ENCODE measurements around the gene MAD1L1. TPM values are rescaled to one million over a fixed set of nuclear protein-coding genes. Genes with fewer than 3 reads are reported as not detected.
"Not testable (repeated sequence)": the region's sequence is repeated elsewhere in the genome, so short reads cannot be mapped to it uniquely, and the experiment has no call there.

The MAD1L1 gene
- total RNA-seq, 1 experiment from 2014 or later: 63.0 TPM

DNA sequence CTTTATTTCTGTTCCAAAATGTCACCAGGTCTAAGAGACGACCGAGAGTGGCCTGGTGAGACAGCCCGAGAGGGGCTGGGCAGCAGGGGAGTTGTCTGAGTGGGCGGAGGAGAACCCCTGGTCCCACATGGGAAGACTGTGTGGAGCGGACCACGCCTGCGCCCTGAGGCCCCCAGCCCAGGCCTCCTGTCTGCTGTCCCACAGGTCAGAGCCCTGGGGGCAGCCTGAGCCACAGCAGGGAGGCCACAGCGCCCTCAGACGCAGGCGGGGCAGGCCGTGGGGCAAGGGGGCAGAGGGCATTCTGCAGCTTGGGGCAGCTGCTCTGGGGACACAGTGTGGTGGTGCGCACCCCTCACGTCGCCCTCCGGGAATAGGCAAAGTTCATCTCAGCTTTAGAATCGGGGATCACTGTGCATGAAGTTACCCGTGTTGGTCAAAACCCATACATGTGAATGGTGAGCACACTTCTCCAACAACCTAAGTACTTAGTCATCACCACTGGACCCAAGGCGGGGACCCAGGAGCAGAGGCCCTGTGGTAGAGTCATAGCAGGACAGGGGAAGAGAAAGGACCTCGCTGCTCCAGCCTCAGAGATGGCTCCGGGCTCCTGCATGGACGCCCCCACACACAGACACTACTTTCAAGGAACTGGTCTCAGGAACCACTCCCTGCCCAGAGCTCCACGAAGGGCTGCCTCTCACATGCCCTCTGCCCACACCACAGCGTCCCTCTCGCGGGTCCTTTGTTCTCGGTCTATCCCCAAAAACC is 348.0 kb downstream of the MAD1L1 start:
- peaks cover 15% of the 10 kb centered on the region for H3K36me3 ChIP-seq (replicated peaks; ENCODE audit: control insufficient read depth, insufficient read depth, low read length)
- no peak for DNase-seq
- no peak overlapping the region for H3K4me3 ChIP-seq (ENCODE audit: insufficient read depth, low read depth, low read length)
- H3K27me3 ChIP-seq (ENCODE audit: control insufficient read depth, insufficient read depth, low read length): no peaks in the 10 kb centered on the region

DNA sequence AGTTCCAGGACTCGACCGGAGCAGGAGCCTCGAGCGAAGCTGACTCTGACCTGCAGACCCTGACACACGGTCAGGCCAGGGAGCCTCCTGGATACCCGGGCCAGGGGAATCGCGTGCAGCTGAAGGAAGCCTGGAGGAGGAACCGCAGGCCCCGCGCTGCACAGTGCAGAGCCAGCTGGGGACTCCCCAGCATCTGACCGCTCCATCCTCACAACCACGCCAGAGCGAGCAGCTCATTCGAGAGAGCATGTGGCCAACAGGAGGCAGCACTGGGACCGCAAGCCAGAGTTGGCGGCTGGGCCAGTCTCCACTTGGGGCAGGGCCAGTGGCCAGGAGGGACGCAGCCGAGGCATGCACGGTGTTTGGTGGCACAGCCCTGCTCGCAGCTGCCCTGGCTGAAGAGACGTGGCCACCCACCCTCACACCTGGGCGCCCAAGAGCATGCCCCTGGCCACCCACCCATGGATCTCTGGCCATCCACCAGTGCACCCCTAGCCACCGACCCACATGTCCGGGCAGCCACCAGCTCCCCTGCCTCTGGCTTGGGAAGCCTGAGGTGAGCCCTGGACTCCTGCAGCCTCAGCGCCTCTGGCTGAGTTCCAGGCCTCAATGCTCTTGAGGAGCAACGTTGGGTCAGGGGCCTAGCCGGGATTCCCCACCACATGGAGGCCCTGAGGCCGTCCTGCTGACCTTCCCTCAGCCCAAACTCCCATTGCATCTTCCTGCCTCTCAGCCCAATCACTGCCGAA is 348.7 kb downstream of the MAD1L1 start:
- DNase-seq: peak; percentile 95
- H3K36me3 ChIP-seq (replicated peaks; ENCODE audit: control insufficient read depth, insufficient read depth, low read length): peaks cover 15% of the 10 kb centered on the region

DNA sequence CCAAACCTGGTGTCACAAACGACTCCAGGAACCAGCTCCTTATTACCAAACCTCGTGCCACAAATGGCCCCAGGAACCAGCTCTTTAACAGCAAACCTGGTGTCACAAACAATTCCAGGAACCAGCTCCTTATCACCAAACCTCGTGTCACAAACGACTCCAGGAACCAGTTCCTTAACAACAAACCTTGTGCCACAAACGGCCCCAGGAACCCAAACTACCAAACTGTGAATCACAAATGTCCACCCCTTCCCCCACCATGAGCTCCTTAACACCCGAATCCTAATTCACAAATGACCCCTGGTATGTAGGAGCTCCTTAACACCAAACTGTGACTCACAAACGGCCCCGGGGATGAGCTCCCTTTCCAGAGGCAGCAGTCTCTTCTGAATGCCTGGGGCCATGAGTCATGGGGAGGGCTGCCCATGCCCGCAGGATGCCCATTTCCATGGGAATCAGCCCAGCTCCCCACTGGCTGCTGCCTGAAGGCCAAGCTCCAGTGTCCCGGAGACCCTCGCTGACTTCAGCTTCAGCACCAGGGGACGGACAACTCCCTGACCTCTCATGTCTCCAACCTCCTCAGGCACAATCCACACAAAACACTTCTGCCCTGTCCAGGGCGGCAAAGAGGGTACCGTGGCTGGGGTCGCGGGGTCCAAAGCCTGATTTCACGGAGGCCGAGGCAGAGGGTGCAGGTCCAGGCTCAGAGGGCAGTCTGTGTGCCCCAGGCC is 349.5 kb downstream of the MAD1L1 start:
- peaks cover 9% of the 10 kb centered on the region for H3K36me3 ChIP-seq (replicated peaks; ENCODE audit: control insufficient read depth, insufficient read depth, low read length)
- no peak overlapping the region for H3K4me3 ChIP-seq (ENCODE audit: insufficient read depth, low read depth, low read length)
- no peaks in the 10 kb centered on the region for H3K27me3 ChIP-seq (ENCODE audit: control insufficient read depth, insufficient read depth, low read length)
- no peak for DNase-seq

More for the DNA sequence above, 348.7 kb downstream of the MAD1L1 start:
- Histone ChIP-seq H3K27me3 (ENCODE audit: control insufficient read depth, insufficient read depth, low read length) (no peaks in the 10 kb centered on the region), H3K4me3 (ENCODE audit: insufficient read depth, low read depth, low read length) (no peak overlapping the region)

DNA sequence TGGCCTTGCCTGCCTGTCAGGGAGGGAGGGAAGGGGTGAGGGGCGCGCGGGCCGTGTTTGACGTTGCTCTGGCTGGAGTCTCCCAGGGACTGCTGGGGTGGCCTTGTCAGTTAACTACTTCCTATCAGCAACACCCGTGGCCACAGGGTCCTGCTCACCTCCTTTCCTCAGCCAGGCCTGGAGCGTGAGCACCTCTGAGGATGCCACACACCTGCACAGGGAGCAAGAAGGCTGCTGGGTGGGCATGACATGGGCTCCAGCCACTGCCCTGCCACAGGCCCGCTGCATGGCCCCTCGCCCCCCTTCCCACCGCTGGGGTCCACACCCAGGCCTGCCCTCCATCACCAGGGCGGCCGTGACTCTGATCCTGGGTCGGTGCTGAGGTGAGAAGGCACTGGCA is 350.3 kb downstream of the MAD1L1 start:
- Histone ChIP-seq H3K27me3 (ENCODE audit: control insufficient read depth, insufficient read depth, low read length) (no peaks in the 10 kb centered on the region), H3K36me3 (replicated peaks; ENCODE audit: control insufficient read depth, insufficient read depth, low read length) (peaks cover 2% of the 10 kb centered on the region), H3K4me3 (ENCODE audit: insufficient read depth, low read depth, low read length) (no peak overlapping the region)
- DNase-seq: no peak

DNA sequence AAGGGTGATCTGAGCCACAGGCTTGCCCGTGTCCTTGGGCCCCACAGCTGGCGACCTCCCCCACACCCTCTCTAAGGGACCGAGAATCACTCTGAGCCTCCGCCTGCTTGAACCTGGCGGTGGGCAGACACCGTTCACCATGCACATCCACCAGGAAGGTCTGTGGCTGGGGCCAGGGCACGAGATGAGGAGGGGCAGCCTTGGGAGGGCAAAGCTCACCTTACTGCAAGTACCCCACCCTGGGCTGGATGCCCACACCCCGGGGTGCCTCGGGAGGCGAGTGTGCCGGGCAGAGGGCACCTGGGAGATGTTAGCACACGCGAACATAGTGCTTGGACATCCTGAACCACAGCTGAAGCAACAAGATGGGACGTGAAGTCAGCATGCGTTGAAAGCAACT is 350.8 kb downstream of the MAD1L1 start:
- H3K4me3 ChIP-seq (ENCODE audit: insufficient read depth, low read depth, low read length): no peak overlapping the region
- H3K27me3 ChIP-seq (ENCODE audit: control insufficient read depth, insufficient read depth, low read length): no peaks in the 10 kb centered on the region
- no peak for DNase-seq
- no peaks in the 10 kb centered on the region for H3K36me3 ChIP-seq (replicated peaks; ENCODE audit: control insufficient read depth, insufficient read depth, low read length)

DNA sequence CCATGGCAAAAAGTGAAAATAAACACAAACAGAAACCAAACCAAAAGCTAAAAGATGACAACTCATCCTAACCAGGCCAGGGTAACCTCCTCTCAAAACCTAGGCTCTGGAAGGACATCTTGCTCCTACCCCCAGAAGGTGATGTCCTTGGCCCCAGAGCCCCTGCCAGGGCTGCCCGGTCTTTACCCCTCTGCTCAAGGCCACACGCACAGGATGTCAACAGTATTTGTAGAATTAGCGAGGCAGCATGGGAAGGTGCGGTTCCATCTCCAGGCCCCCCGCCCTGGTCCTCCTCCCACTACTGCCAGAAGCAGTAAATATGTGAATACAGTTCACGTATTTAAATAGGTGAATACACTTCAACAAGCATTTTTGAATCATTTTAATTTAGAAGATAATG is 356.1 kb downstream of the MAD1L1 start:
- H3K36me3 ChIP-seq (replicated peaks; ENCODE audit: control insufficient read depth, insufficient read depth, low read length); H3K4me3 ChIP-seq (ENCODE audit: insufficient read depth, low read depth, low read length); H3K27me3 ChIP-seq (ENCODE audit: control insufficient read depth, insufficient read depth, low read length); DNase-seq: not testable (repeated sequence)

DNA sequence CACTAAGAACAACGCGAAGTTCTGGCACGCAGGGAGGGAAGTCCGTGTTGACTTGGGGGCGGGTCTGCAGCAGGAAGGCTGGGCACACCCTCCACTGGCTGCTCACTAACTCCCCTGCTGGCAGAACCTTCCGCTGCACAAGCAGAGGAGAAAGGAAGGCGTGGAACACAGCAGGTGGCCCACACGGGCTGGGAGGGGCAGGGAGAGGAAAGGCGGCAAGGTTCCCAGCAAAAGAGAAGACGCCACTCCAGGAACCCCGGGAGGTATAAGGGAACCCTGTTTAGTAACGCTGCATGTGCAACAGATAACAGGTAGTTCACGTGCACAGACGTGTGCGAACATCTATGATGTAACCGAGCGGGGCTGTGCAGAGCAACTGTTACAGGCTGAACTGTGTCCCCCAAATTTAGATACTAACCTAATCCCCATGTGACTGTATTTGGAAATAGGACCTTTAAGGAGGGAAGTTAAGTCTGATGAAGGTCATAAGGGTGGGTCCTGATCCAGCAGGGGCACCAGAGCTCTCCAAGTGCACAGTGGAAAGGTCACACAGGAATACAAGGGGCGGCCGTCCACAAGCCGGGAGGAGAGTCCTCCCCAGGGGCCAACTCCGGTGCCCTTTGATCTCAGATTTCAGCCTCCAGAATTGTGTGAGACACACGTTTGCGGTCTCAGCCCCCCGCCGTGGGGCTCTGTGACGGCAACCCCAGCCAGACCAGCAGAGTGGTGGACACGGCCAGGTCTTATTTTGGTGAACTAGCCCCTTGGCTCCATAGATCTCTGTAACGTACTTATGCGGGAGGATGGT is 357.1 kb downstream of the MAD1L1 start:
- peak; percentile 85 for DNase-seq
- H3K4me3 ChIP-seq (ENCODE audit: insufficient read depth, low read depth, low read length); H3K36me3 ChIP-seq (replicated peaks; ENCODE audit: control insufficient read depth, insufficient read depth, low read length): not testable (repeated sequence)

DNA sequence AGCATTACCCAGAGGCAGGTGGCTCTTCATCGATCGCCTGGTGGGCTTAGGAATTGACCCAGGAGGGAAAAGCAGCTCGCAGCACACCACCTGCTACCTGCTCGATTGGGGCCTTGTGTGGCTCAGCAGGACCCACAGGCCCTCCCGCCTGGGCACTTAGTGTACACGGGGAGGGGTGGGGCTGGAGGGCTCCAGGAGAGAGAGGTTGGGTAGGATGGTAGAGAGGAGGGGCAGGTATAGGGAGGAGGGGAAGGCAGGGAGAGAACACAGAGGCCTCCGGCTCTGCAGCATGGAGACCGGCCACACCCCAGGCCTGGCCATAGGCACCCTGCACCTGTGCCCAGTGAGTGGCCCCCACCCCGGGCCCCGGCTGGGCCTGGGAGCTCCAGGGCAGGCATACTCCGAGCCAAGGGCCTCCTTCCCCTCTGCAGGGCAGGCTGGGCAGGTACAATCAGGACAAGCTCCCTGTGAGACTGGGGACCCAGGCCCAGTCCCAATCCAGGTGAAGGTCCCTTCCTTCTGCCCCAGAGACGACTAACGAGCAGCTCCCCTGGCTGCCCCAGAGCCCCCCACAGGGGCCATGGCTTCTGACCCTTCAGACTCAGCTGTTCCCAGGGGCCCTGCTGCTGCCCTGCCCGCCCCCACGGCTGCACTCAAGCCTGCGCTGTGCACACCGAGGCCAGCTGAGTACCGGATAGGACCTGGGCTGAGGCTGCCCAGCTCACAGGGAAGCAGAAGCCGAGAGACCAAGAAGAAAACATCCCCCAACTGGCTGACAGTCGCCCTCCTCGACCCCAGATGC is 358.0 kb downstream of the MAD1L1 start:
- not testable (repeated sequence) for H3K27me3 ChIP-seq (ENCODE audit: control insufficient read depth, insufficient read depth, low read length); DNase-seq; H3K36me3 ChIP-seq (replicated peaks; ENCODE audit: control insufficient read depth, insufficient read depth, low read length); H3K4me3 ChIP-seq (ENCODE audit: insufficient read depth, low read depth, low read length)

More for the DNA sequence above, 357.1 kb downstream of the MAD1L1 start:
- not testable (repeated sequence) for H3K27me3 ChIP-seq (ENCODE audit: control insufficient read depth, insufficient read depth, low read length)

DNA sequence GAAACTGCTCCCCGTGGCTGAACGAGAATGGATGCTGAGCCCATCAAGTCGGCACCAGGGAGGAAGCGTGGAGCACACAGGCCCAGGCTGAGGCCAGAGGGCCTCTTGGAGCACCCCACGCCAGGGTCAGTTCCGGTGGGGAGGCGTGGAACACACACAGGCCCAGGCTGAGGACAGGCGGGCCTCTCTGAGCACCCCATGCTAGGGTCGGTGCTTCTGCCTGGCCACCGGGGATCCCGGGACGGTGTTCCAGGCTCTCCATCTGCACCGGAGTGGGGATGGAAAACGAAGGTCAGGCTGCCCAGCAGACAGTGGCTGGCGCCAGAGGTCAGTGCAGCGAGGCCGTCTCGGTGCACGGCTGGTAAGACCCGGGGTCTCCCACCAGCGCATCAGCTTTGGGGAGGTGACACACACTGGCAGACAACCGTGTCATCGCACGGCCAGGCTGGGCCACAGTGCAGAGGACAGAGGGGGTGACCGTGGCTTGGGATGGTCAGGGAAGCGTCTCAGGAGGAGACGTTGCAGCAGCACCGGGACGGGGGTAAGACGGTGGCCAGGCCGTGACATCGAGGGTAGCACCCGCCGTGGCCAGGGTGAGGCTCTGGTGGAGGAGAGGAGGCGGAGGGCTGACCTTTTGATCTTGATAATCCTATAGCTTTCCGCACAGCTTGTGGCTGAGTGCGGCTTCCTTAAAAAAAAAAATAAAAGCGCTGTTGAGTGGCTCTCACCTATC is 358.7 kb downstream of the MAD1L1 start:
- Histone ChIP-seq H3K4me3 (ENCODE audit: insufficient read depth, low read depth, low read length) (no peak overlapping the region), H3K27me3 (ENCODE audit: control insufficient read depth, insufficient read depth, low read length) (no peaks in the 10 kb centered on the region), H3K36me3 (replicated peaks; ENCODE audit: control insufficient read depth, insufficient read depth, low read length) (no peaks in the 10 kb centered on the region)
- DNase-seq: no peak

DNA sequence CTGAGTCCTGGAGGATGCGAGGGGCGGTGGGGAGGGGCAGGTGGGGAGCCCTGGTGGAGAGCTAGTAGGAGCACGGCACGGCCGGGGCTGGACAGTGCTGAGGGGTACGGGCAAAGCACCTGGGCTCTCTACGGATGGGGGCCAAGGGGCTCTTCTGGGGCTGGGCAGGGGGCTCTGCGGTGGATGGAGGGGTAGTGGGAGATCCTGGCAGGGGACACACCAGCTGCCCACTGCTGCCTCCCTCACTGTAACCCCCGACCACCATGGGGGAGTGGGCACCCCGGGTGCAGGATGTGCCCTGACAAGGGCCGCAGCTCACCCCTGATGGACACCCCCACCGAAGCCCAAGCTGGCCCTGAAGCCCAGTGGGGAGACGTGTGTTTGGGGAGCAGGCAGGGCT is 359.3 kb downstream of the MAD1L1 start:
- no peak for DNase-seq
- no peak overlapping the region for H3K4me3 ChIP-seq (ENCODE audit: insufficient read depth, low read depth, low read length)
- no peaks in the 10 kb centered on the region for H3K36me3 ChIP-seq (replicated peaks; ENCODE audit: control insufficient read depth, insufficient read depth, low read length)
- H3K27me3 ChIP-seq (ENCODE audit: control insufficient read depth, insufficient read depth, low read length): no peaks in the 10 kb centered on the region

DNA sequence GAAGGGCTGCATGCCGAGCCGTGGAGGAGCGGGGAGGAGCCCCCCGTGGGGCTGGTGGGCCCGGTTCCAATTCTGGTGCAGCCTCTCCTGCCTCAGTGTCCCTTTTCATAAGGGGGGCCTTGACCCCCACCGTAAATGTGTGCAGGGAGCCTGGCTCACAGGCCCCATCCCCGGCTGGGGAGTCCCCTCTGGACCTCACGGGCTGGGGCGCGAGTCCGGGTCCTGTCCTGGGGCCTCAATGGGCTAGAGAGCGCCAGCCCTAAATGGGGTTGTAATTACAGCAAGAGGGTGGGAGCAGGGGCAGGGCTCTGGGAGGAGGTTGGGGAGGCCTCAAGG is 359.7 kb downstream of the MAD1L1 start:
- no peaks in the 10 kb centered on the region for H3K36me3 ChIP-seq (replicated peaks; ENCODE audit: control insufficient read depth, insufficient read depth, low read length)
- no peak for DNase-seq
- no peaks in the 10 kb centered on the region for H3K27me3 ChIP-seq (ENCODE audit: control insufficient read depth, insufficient read depth, low read length)
- H3K4me3 ChIP-seq (ENCODE audit: insufficient read depth, low read depth, low read length): no peak overlapping the region

DNA sequence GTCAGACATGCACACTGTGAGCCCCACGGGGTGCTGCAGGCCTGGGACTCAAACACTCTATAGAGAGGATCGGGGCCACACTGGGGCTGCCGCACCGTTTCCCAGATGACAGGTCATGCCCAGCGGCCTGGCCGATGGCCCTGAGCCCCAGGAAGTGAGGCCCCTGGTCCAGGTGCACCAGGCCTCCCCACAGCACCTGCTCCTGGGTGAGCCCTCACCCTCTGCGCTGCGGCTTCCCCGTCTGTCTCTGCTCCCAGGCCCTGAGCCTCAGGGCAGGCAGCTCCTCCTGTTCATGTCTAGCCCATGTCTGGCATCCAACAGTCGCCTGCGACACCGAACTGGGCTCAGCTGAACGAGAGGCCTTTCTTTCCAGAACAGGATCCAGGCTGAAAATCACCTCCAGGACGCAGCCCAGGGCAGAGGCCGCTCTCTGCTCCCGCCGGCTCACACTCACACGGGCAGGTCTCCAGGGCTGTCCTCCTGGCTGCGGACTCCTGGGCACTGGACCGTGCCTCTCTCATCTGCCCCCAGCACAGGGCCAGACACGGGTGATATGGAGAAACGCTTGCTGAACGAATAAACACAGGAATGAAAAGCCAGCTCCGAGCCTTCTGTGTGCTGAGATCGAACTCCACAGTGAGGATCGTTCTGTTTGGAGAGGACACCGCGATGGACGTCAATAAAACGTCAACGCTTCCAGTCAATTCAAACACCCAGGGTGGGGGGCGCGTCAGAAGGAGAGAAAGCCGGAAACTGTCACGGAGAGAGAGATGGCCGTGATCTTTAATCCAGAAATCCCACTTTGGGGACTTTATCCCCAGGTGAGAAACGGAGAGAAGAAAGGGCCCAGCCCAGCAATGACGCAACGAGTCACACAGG is 360.3 kb downstream of the MAD1L1 start:
- no peaks in the 10 kb centered on the region for H3K27me3 ChIP-seq (ENCODE audit: control insufficient read depth, insufficient read depth, low read length)
- H3K36me3 ChIP-seq (replicated peaks; ENCODE audit: control insufficient read depth, insufficient read depth, low read length): no peaks in the 10 kb centered on the region
- no peak overlapping the region for H3K4me3 ChIP-seq (ENCODE audit: insufficient read depth, low read depth, low read length)
- no peak for DNase-seq

Data from H7 (cell line).